Naive thymus-derived CD4-positive, alpha-beta T cell (primary cell): ENCODE results near the gene CCDC85A. TPM values are rescaled to one million over a fixed set of nuclear protein-coding genes. Genes with fewer than 3 reads are reported as not detected.

ENCODE experiments used
- ATAC-seq: fragments of 150-1000 bp; cut with Tn5 transposase; 2 replicates; pipeline ENCODE4 v1.10.0; 2021; ENCODE audit warnings: mild to moderate bottlenecking, moderate library complexity
- CTCF ChIA-PET: fragments of 350-600 bp; sonication (Branson Sonifier 250); formaldehyde crosslinking; loops from one replicate; lab custom pipeline; 2021; ENCODE audit warnings: antibody characterized with exemption; lab: Charles Lee
- POLR2A ChIA-PET: fragments of 350-600 bp; sonication (Branson Sonifier 250); formaldehyde crosslinking; loops from one replicate; lab custom pipeline; 2021; ENCODE audit warnings: antibody characterized with exemption, inconsistent platforms; lab: Charles Lee
- DNase-seq, 9 donors: peaks; one replicate each; pipeline versions ENCODE4 v3.0.0 to v3.0.0-alpha.2; 2020 to 2022; ENCODE audit warnings: mixed read lengths in 1 of 9
- H3K27ac ChIP-seq: one replicate; pipeline ENCODE4 v1.7.0; 2013; ENCODE audit warnings: mild to moderate bottlenecking, low read depth, low read length, moderate library complexity
- H3K27me3 ChIP-seq, 2 donors: one replicate each; pipeline ENCODE4 v1.7.0; 2013; ENCODE audit warnings: low read length in 2 of 2, mild to moderate bottlenecking in 2 of 2, moderate library complexity in 2 of 2; ENCODE audit not compliant: control insufficient read depth in 2 of 2, insufficient read depth in 2 of 2
- H3K36me3 ChIP-seq, 3 experiments: 1 replicate in 2 of 3; 2 replicates in 1 of 3; pipeline ENCODE4 v1.7.0; 2013; ENCODE audit warnings: low read length in 3 of 3, mild to moderate bottlenecking in 3 of 3, moderate library complexity in 1 of 3; ENCODE audit not compliant: insufficient read depth in 3 of 3, control insufficient read depth in 2 of 3
- H3K4me1 ChIP-seq, 2 donors: one replicate each; pipeline ENCODE4 v1.7.0; 2013; ENCODE audit warnings: low read length in 2 of 2, mild to moderate bottlenecking in 2 of 2, moderate library complexity in 1 of 2; ENCODE audit not compliant: control insufficient read depth in 2 of 2, insufficient read depth in 2 of 2
- H3K4me3 ChIP-seq: 2 replicates; pipeline ENCODE4 v1.7.0; 2013; ENCODE audit warnings: mild to moderate bottlenecking, low read length
- H3K9me3 ChIP-seq, 3 experiments: 1 replicate in 2 of 3; 2 replicates in 1 of 3; pipeline ENCODE4 v1.7.0; 2013; ENCODE audit warnings: low read length in 3 of 3; ENCODE audit not compliant: control insufficient read depth in 2 of 3
- H3K27ac Mint-ChIP-seq, 9 donors: one replicate each; pipeline ENCODE4 v1.8.0; 2020 to 2022; ENCODE audit warnings: mixed read lengths in 9 of 9, mild to moderate bottlenecking in 8 of 9, moderate library complexity in 5 of 9, inconsistent platforms in 2 of 9
- H3K27me3 Mint-ChIP-seq, 5 donors: one replicate each; pipeline ENCODE4 v1.8.0; 2021 to 2022; ENCODE audit warnings: mixed read lengths in 5 of 5, mild to moderate bottlenecking in 1 of 5
- H3K36me3 Mint-ChIP-seq, 5 donors: one replicate each; pipeline ENCODE4 v1.8.0; 2020 to 2022; ENCODE audit warnings: mixed read lengths in 5 of 5, mild to moderate bottlenecking in 3 of 5, inconsistent platforms in 1 of 5
- H3K4me1 Mint-ChIP-seq, 7 donors: one replicate each; pipeline ENCODE4 v1.8.0; 2020 to 2022; ENCODE audit warnings: mixed read lengths in 7 of 7, mild to moderate bottlenecking in 3 of 7, inconsistent platforms in 1 of 7
- H3K4me3 Mint-ChIP-seq, 10 donors: one replicate each; pipeline ENCODE4 v1.8.0; 2020 to 2022; ENCODE audit warnings: mild to moderate bottlenecking in 10 of 10, mixed read lengths in 10 of 10, moderate library complexity in 6 of 10, inconsistent platforms in 2 of 10
- H3K9me3 Mint-ChIP-seq, 11 donors: one replicate each; pipeline ENCODE4 v1.8.0; 2020 to 2022; ENCODE audit warnings: mixed read lengths in 11 of 11, mild to moderate bottlenecking in 4 of 11, inconsistent platforms in 1 of 11, moderate library complexity in 1 of 11
- intact Hi-C, 2 donors: fragments of 100-400 bp; cut with micrococcal nuclease; formaldehyde crosslinking; loops; one replicate each; pipeline ENCODE4 v1.15.1; 2023
- polyA plus RNA-seq, 2 donors: library from polyadenylated mRNA; unstranded; fragments of 300-500 nt; fragmentation: Illumina TruSeq; gene quantifications; one replicate each; pipeline ENCODE4 v1.2.3, GENCODE V29; 2021
- total RNA-seq, 6 experiments: library from RNA in 5 of 6; stranded (reverse) in 5 of 6; gene quantifications; 1 replicate in 5 of 6; 2 replicates in 1 of 6; pipeline ENCODE4 v1.2.3 and lab custom pipeline; 2021 to 2026

The CCDC85A gene
- total and polyA plus RNA-seq, 7 experiments from 2014 or later = not detected

- CTCF ChIA-PET = no interaction called here
- no peaks in the 10 kb centered on the region for H3K36me3 ChIP-seq
Observed at GRCh38 chr2:56318147-56318546, 134.4 kb downstream of the CCDC85A start.

GRCh38 chr2:56325661-56326345, 142.0 kb downstream of the CCDC85A start:
- no peak for ATAC-seq
- H3K4me3 ChIP-seq = no peak overlapping the region
- no peaks in the 10 kb centered on the region for H3K36me3 Mint-ChIP-seq
- no peaks in the 10 kb centered on the region for H3K4me1 ChIP-seq
- H3K27ac Mint-ChIP-seq = no peak overlapping the region
- H3K27ac ChIP-seq = no peak overlapping the region
- intact Hi-C loops = no loop called here
- ChIA-PET POLR2A (no interaction called here), CTCF (no interaction called here)
- peaks cover 0 to 8% (median 2%) of the 10 kb centered on the region in 11 donors for H3K9me3 Mint-ChIP-seq
- peaks cover 0 to 2% (median 0%) of the 10 kb centered on the region in 7 donors for H3K4me1 Mint-ChIP-seq
- no peaks in the 10 kb centered on the region for H3K36me3 ChIP-seq
- DNase-seq = no peak
- no peaks in the 10 kb centered on the region for H3K9me3 ChIP-seq
- H3K27me3 Mint-ChIP-seq = peaks cover 0 to 1% (median 0%) of the 10 kb centered on the region in 5 donors
- H3K27me3 ChIP-seq = no peaks in the 10 kb centered on the region
- H3K4me3 Mint-ChIP-seq = no peak overlapping the region

More at GRCh38 chr2:56318147-56318546, 134.4 kb downstream of the CCDC85A start:
- DNase-seq = no peak
- Mint-ChIP-seq H3K9me3 (peaks cover 0 to 18% (median 8%) of the 10 kb centered on the region in 11 donors), H3K4me3 (no peak overlapping the region), H3K36me3 (no peaks in the 10 kb centered on the region), H3K4me1 (no peaks in the 10 kb centered on the region), H3K27me3 (no peaks in the 10 kb centered on the region), H3K27ac (no peak overlapping the region)
- Histone ChIP-seq H3K4me1 (no peaks in the 10 kb centered on the region), H3K4me3 (no peak overlapping the region), H3K9me3 (no peaks in the 10 kb centered on the region), H3K27me3 (no peaks in the 10 kb centered on the region), H3K27ac (no peak overlapping the region)
- no peak for ATAC-seq
- POLR2A ChIA-PET = no interaction called here
- intact Hi-C loops = no loop called here

GRCh38 chr2:56326346-56326741, 142.6 kb downstream of the CCDC85A start:
- no peaks in the 10 kb centered on the region for H3K27me3 ChIP-seq
- POLR2A ChIA-PET = no interaction called here
- H3K36me3 ChIP-seq = no peaks in the 10 kb centered on the region
- DNase-seq (no peak), ATAC-seq (no peak)
- Mint-ChIP-seq H3K9me3 (peaks cover 0 to 8% (median 2%) of the 10 kb centered on the region in 11 donors), H3K36me3 (no peaks in the 10 kb centered on the region), H3K27ac (no peak overlapping the region), H3K4me3 (no peak overlapping the region), H3K27me3 (peaks cover 0 to 4% (median 0%) of the 10 kb centered on the region in 5 donors), H3K4me1 (peaks cover 0 to 2% (median 0%) of the 10 kb centered on the region in 7 donors)
- intact Hi-C loops = no loop called here
- CTCF ChIA-PET = no interaction called here
- H3K27ac ChIP-seq = no peak overlapping the region
- no peaks in the 10 kb centered on the region for H3K9me3 ChIP-seq
- no peaks in the 10 kb centered on the region for H3K4me1 ChIP-seq
- no peak overlapping the region for H3K4me3 ChIP-seq

GRCh38 chr2:56331810-56332209, 148.0 kb downstream of the CCDC85A start:
- no peaks in the 10 kb centered on the region for H3K36me3 ChIP-seq
- H3K27me3 Mint-ChIP-seq = peaks cover 0 to 4% (median 0%) of the 10 kb centered on the region in 5 donors
- H3K27ac Mint-ChIP-seq = no peak overlapping the region
- H3K4me1 Mint-ChIP-seq = peaks cover 0 to 2% (median 0%) of the 10 kb centered on the region in 7 donors
- CTCF ChIA-PET = no interaction called here
- no peak overlapping the region for H3K4me3 ChIP-seq
- POLR2A ChIA-PET = no interaction called here
- peaks cover 0 to 8% (median 0%) of the 10 kb centered on the region in 11 donors for H3K9me3 Mint-ChIP-seq
- H3K4me3 Mint-ChIP-seq = no peak overlapping the region
- H3K36me3 Mint-ChIP-seq = no peaks in the 10 kb centered on the region
- intact Hi-C loops = no loop called here
- no peaks in the 10 kb centered on the region for H3K4me1 ChIP-seq
- H3K27me3 ChIP-seq = no peaks in the 10 kb centered on the region
- no peak overlapping the region for H3K27ac ChIP-seq
- DNase-seq (no peak), ATAC-seq (no peak)
- H3K9me3 ChIP-seq = no peaks in the 10 kb centered on the region

- Histone ChIP-seq H3K9me3 (no peaks in the 10 kb centered on the region), H3K36me3 (no peaks in the 10 kb centered on the region), H3K4me3 (no peak overlapping the region), H3K27me3 (no peaks in the 10 kb centered on the region), H3K4me1 (no peaks in the 10 kb centered on the region), H3K27ac (no peak overlapping the region)
- no peak for ATAC-seq
- no peak for DNase-seq
- peaks cover 0 to under 1% (median 0%) of the 10 kb centered on the region in 7 donors for H3K4me1 Mint-ChIP-seq
- intact Hi-C loops = no loop called here
- H3K9me3 Mint-ChIP-seq = peaks cover 0 to 4% (median 0%) of the 10 kb centered on the region in 11 donors
- no peaks in the 10 kb centered on the region for H3K36me3 Mint-ChIP-seq
- H3K27me3 Mint-ChIP-seq = peaks cover 0 to 4% (median 0%) of the 10 kb centered on the region in 5 donors
- CTCF ChIA-PET = no interaction called here
- no peak overlapping the region for H3K27ac Mint-ChIP-seq
- POLR2A ChIA-PET = no interaction called here
- H3K4me3 Mint-ChIP-seq = no peak overlapping the region
Observed at GRCh38 chr2:56333812-56334485, 150.2 kb downstream of the CCDC85A start.

- intact Hi-C loops = no loop called here
- H3K27ac Mint-ChIP-seq = no peak overlapping the region
- no peak overlapping the region for H3K4me3 Mint-ChIP-seq
Observed at GRCh38 chr2:56334622-56335021, 150.8 kb downstream of the CCDC85A start.

More at GRCh38 chr2:56334622-56335021, 150.8 kb downstream of the CCDC85A start:
- ATAC-seq (no peak), DNase-seq (no peak)
- H3K27me3 ChIP-seq = no peaks in the 10 kb centered on the region
- no peak overlapping the region for H3K4me3 ChIP-seq
- Mint-ChIP-seq H3K4me1 (no peaks in the 10 kb centered on the region), H3K36me3 (no peaks in the 10 kb centered on the region), H3K27me3 (peaks cover 0 to 4% (median 0%) of the 10 kb centered on the region in 5 donors), H3K9me3 (peaks cover 0 to 3% (median 0%) of the 10 kb centered on the region in 11 donors)
- POLR2A ChIA-PET = no interaction called here
- H3K4me1 ChIP-seq = no peaks in the 10 kb centered on the region
- CTCF ChIA-PET = no interaction called here
- H3K9me3 ChIP-seq = no peaks in the 10 kb centered on the region
- H3K36me3 ChIP-seq = no peaks in the 10 kb centered on the region
- no peak overlapping the region for H3K27ac ChIP-seq
